Parathyroid adenoma (tissue), 2 donors: ENCODE measurements around the gene TXNDC2.
"Not testable (repeated sequence)": the region's sequence is repeated elsewhere in the genome, so short reads cannot be mapped to it uniquely, and the experiment has no call there.

Experiments used
- H2AFZ ChIP-seq: fragments of 300-600 bp; sonication (generic); one replicate; pipeline ENCODE4 v1.7.0; 2017; ENCODE audit warnings: antibody characterized with exemption, mild to moderate bottlenecking
- H3K27ac ChIP-seq: fragments of 300-600 bp; sonication (generic); one replicate; pipeline ENCODE4 v1.7.0; 2017
- H3K27me3 ChIP-seq: fragments of 300-600 bp; sonication (generic); one replicate; pipeline ENCODE4 v1.7.0; 2017; ENCODE audit warnings: low read length; ENCODE audit not compliant: control insufficient read depth, insufficient read depth
- H3K36me3 ChIP-seq: fragments of 300-600 bp; sonication (generic); one replicate; pipeline ENCODE4 v1.7.0; 2017; ENCODE audit warnings: low read length; ENCODE audit not compliant: control insufficient read depth, insufficient read depth
- H3K4me1 ChIP-seq: fragments of 300-600 bp; sonication (generic); one replicate; pipeline ENCODE4 v1.7.0; 2017; ENCODE audit warnings: control low read depth
- H3K4me2 ChIP-seq: fragments of 300-600 bp; sonication (generic); one replicate; pipeline ENCODE4 v1.7.0; 2017; ENCODE audit warnings: low read length
- H3K4me3 ChIP-seq: fragments of 300-600 bp; sonication (generic); one replicate; pipeline ENCODE4 v1.7.0; 2017; ENCODE audit warnings: low read depth, low read length
- H3K79me2 ChIP-seq: fragments of 300-600 bp; sonication (generic); one replicate; pipeline ENCODE4 v1.7.0; 2017; ENCODE audit warnings: control low read depth
- H3K9ac ChIP-seq: fragments of 300-600 bp; sonication (generic); one replicate; pipeline ENCODE4 v1.7.0; 2017; ENCODE audit warnings: mild to moderate bottlenecking
- H3K9me3 ChIP-seq: fragments of 300-600 bp; sonication (generic); one replicate; pipeline ENCODE4 v1.7.0; 2017; ENCODE audit warnings: low read length; ENCODE audit not compliant: control insufficient read depth
- TF ChIP-seq, protein P1 (sequence below): fragments of 300-600 bp; sonication (generic); IDR thresholded peaks from one replicate; pipeline ENCODE4 v1.7.0; 2017; ENCODE audit warnings: antibody characterized with exemption, mild to moderate bottlenecking
- donor health status: primary hyperparathyroidism.

The TXNDC2 gene

GRCh38 chr18:9900699-9901098, 14.9 kb downstream of the TXNDC2 start:
- H3K36me3 ChIP-seq = no peaks in the 10 kb centered on the region
- peaks cover 15% of the 10 kb centered on the region for H3K4me1 ChIP-seq
- H3K27ac ChIP-seq = no peak overlapping the region
- no peak overlapping the region for H3K4me3 ChIP-seq
- no peak overlapping the region for H3K4me2 ChIP-seq
- no peaks in the 10 kb centered on the region for H3K27me3 ChIP-seq
- no peak overlapping the region for H2AFZ ChIP-seq
- no peaks in the 10 kb centered on the region for H3K9me3 ChIP-seq
- H3K9ac ChIP-seq = no peak overlapping the region
- H3K79me2 ChIP-seq = no peaks in the 10 kb centered on the region
- TF ChIP-seq, protein P1, sequence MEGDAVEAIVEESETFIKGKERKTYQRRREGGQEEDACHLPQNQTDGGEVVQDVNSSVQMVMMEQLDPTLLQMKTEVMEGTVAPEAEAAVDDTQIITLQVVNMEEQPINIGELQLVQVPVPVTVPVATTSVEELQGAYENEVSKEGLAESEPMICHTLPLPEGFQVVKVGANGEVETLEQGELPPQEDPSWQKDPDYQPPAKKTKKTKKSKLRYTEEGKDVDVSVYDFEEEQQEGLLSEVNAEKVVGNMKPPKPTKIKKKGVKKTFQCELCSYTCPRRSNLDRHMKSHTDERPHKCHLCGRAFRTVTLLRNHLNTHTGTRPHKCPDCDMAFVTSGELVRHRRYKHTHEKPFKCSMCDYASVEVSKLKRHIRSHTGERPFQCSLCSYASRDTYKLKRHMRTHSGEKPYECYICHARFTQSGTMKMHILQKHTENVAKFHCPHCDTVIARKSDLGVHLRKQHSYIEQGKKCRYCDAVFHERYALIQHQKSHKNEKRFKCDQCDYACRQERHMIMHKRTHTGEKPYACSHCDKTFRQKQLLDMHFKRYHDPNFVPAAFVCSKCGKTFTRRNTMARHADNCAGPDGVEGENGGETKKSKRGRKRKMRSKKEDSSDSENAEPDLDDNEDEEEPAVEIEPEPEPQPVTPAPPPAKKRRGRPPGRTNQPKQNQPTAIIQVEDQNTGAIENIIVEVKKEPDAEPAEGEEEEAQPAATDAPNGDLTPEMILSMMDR = no peak

DNA sequence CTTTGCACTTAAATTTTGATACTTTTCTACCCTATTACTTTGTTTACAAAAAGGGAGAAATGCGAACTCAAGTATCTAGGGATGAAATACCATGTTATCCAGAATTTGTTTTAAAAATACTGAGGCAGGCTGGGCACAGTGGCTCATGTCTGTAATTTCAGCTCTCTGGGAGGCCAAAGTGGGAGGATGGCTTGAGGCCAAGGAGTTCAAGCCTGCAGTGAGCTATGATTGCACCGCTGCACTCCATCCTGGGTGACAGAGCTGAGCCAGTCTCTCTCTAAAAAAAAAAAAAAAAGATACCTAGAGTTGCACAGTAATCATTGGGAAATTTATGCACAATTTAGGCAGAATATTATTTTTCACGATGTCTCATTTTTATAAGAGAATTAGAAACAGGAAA, 15.6 kb downstream of the TXNDC2 start:
- TF ChIP-seq, protein P1 = no peak
- peaks cover 21% of the 10 kb centered on the region for H3K4me1 ChIP-seq

DNA sequence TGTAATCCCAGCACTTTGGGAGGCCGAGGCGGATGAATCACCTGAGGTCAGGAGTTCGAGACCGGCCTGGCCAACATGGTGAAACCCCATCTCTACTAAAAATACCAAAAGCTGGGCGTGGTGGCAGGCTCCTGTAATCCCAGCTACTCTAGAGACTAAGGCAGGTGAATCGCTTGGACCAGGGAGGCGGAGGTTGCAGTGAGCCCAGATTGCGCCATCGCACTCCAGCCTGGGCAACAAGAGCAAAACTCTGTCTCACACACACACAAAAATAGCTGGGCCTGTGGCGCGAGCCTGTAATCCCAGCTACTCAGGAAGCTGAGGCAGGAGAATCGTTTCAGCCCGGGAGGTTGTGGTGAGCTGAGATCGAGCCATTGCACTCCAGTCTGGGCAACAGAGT, 16.5 kb downstream of the TXNDC2 start:
- not testable (repeated sequence) for H3K9ac ChIP-seq, H3K27ac ChIP-seq, H3K27me3 ChIP-seq, H2AFZ ChIP-seq, H3K9me3 ChIP-seq, H3K36me3 ChIP-seq, H3K79me2 ChIP-seq, H3K4me2 ChIP-seq, H3K4me3 ChIP-seq
- H3K4me1 ChIP-seq = peaks cover 21% of the 10 kb centered on the region

More for the DNA sequence above, 15.6 kb downstream of the TXNDC2 start:
- Histone ChIP-seq H3K4me3 (no peak overlapping the region), H3K9me3 (no peaks in the 10 kb centered on the region), H3K27ac (no peak overlapping the region), H3K36me3 (no peaks in the 10 kb centered on the region), H3K4me2 (no peak overlapping the region), H3K9ac (no peak overlapping the region), H3K27me3 (no peaks in the 10 kb centered on the region), H3K79me2 (no peaks in the 10 kb centered on the region), H2AFZ (no peak overlapping the region)

GRCh38 chr18:9902832-9903231, 17.1 kb downstream of the TXNDC2 start:
- H3K4me2 ChIP-seq = no peak overlapping the region
- no peaks in the 10 kb centered on the region for H3K36me3 ChIP-seq
- TF ChIP-seq, protein P1 = no peak
- no peak overlapping the region for H3K9ac ChIP-seq
- H3K27ac ChIP-seq = no peak overlapping the region
- H3K4me1 ChIP-seq = peaks cover 21% of the 10 kb centered on the region
- H3K79me2 ChIP-seq = no peaks in the 10 kb centered on the region
- no peak overlapping the region for H2AFZ ChIP-seq
- H3K4me3 ChIP-seq = no peak overlapping the region
- H3K9me3 ChIP-seq = no peaks in the 10 kb centered on the region
- H3K27me3 ChIP-seq = no peaks in the 10 kb centered on the region

DNA sequence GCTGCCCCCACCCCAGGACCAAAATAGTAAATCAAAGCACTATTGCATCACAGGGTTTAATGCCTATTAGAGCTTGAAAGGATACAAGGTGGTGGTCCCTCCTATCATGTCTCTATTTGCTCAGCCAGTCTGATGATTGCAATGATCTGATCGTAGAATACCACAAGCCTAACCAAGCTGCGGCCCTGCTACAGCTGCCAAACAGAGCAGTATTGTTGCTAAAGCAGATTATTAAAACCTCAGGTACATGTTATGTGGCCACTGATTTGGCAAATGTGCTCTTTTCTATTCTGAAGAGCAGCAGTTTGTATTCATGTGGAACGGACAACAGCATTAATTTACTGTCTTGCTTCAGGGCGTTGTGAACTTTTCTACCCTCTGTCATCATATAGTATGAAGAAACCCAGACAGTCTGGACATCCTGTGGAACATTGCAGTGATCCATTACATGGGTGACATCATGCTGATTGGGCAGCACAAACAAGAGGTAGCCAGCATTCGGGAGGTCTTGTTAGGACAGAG, 19.7 kb downstream of the TXNDC2 start:
- peak overlapping the region; percentile 4 for H2AFZ ChIP-seq
- no peaks in the 10 kb centered on the region for H3K27me3 ChIP-seq
- H3K4me1 ChIP-seq = peaks cover 16% of the 10 kb centered on the region
- H3K79me2 ChIP-seq = no peaks in the 10 kb centered on the region
- no peak overlapping the region for H3K4me3 ChIP-seq
- TF ChIP-seq, protein P1 = no peak
- peak overlapping the region; percentile 45 for H3K27ac ChIP-seq
- H3K9me3 ChIP-seq = no peaks in the 10 kb centered on the region
- H3K4me2 ChIP-seq = peak overlapping the region; percentile 34
- no peaks in the 10 kb centered on the region for H3K36me3 ChIP-seq
- no peak overlapping the region for H3K9ac ChIP-seq
